Smooth muscle cell (in vitro differentiated cells): ENCODE results near the gene CCNL2. TPM values are rescaled to one million over a fixed set of nuclear protein-coding genes. Genes with fewer than 3 reads are reported as not detected.
A peak's percentile ranks its signal among the peaks of the same experiment; 100 is the strongest.

Experiments used
- DNase-seq: peaks from one replicate; lab custom pipeline; 2025; ENCODE audit not compliant: unreplicated experiment; lab: John Stamatoyannopoulos, UW
- H2AFZ ChIP-seq: fragments of 200-600 bp; sonication (generic); 2 replicates; pipeline ENCODE4 v1.6.0; 2016; ENCODE audit warnings: antibody characterized with exemption, low read depth, mild to moderate bottlenecking
- H3F3A ChIP-seq: fragments of 200-600 bp; sonication (generic); 2 replicates; pipeline ENCODE4 v1.6.0; 2017; ENCODE audit warnings: antibody characterized with exemption, low read depth
- H3K27ac ChIP-seq: fragments of 200-600 bp; sonication (generic); 2 replicates; pipeline ENCODE4 v1.5.1; 2016; ENCODE audit warnings: low read depth, mild to moderate bottlenecking
- H3K27me3 ChIP-seq: fragments of 200-600 bp; sonication (generic); 2 replicates; pipeline ENCODE4 v1.6.1; 2016; ENCODE audit warnings: low read depth, mild to moderate bottlenecking
- H3K36me3 ChIP-seq: fragments of 200-600 bp; sonication (generic); 2 replicates; pipeline ENCODE4 v1.5.1; 2016; ENCODE audit warnings: low read depth
- H3K4me1 ChIP-seq: fragments of 200-600 bp; sonication (generic); 2 replicates; pipeline ENCODE4 v1.5.1; 2016; ENCODE audit warnings: low read depth
- H3K4me2 ChIP-seq: fragments of 200-600 bp; sonication (generic); 2 replicates; pipeline ENCODE4 v1.6.0; 2016; ENCODE audit warnings: mild to moderate bottlenecking
- H3K4me3 ChIP-seq: fragments of 200-600 bp; sonication (generic); 2 replicates; pipeline ENCODE4 v1.5.1; 2016; ENCODE audit warnings: mild to moderate bottlenecking
- H3K79me2 ChIP-seq: fragments of 200-600 bp; sonication (generic); 2 replicates; pipeline ENCODE4 v1.6.0; 2016; ENCODE audit warnings: low read depth, mild to moderate bottlenecking
- H3K9ac ChIP-seq: fragments of 200-600 bp; sonication (generic); 2 replicates; pipeline ENCODE4 v1.6.0; 2016; ENCODE audit warnings: low read depth
- H3K9me3 ChIP-seq: fragments of 200-600 bp; sonication (generic); replicated peaks from 2 replicates; pipeline ENCODE4 v1.5.1; 2016; ENCODE audit warnings: low read depth
- H4K20me1 ChIP-seq: fragments of 200-600 bp; sonication (generic); 2 replicates; pipeline ENCODE4 v1.6.0; 2016; ENCODE audit warnings: low read depth
- CTCF ChIP-seq: fragments of 200-600 bp; sonication (generic); IDR thresholded peaks from 2 replicates; pipeline ENCODE4 v1.5.1; 2017; ENCODE audit warnings: borderline replicate concordance, mild to moderate bottlenecking, antibody characterized with exemption; ENCODE audit not compliant: insufficient read depth, poor library complexity, severe bottlenecking
- WGBS: methylation state at CpG from one replicate; pipeline ENCODE4 v1.1.7; 2016; ENCODE audit warnings: low lambda C conversion rate; 5-methylcytosine and 5-hydroxymethylcytosine counted together
- polyA plus RNA-seq: library from polyadenylated mRNA; unstranded; fragments of >200 nt; fragmentation: Nextera tagmentation; extraction: Ambion mirVana; gene quantifications from 2 replicates; pipeline ENCODE4 v1.2.1, GENCODE V29; 2016
- total RNA-seq: library from RNA; depleted of rRNA; stranded (reverse); fragments of >200 nt; gene quantifications from 2 replicates; pipeline ENCODE4 v1.2.3, GENCODE V29; 2014

The CCNL2 gene
- total and polyA plus RNA-seq, 2 experiments from 2014 or later = 144 to 180 TPM

- no peak overlapping the region for H3K9ac ChIP-seq
- peaks cover 57% of the 10 kb centered on the region for H3K79me2 ChIP-seq
- no peaks in the 10 kb centered on the region for H3F3A ChIP-seq
- H3K27me3 ChIP-seq = no peaks in the 10 kb centered on the region
- H3K4me1 ChIP-seq = peaks cover 12% of the 10 kb centered on the region
- no peak for DNase-seq
- H3K4me2 ChIP-seq = no peak overlapping the region
- peaks cover 71% of the 10 kb centered on the region for H4K20me1 ChIP-seq
- H3K9me3 ChIP-seq = no peaks in the 10 kb centered on the region
- H3K4me3 ChIP-seq = no peak overlapping the region
- H3K36me3 ChIP-seq = no peaks in the 10 kb centered on the region
- no peak overlapping the region for H3K27ac ChIP-seq
- no peak for TF ChIP-seq CTCF
- WGBS = 92% methylated on average over 10 of the region's 10 CpGs
- no peak overlapping the region for H2AFZ ChIP-seq
These were observed 52.6 kb downstream of the CCNL2 start for GRCh38 chr1:1346501-1346890.

GRCh38 chr1:1345860-1346500, 53.2 kb downstream of the CCNL2 start:
- H3K79me2 ChIP-seq = peaks cover 57% of the 10 kb centered on the region
- DNase-seq = no peak
- H3K9me3 ChIP-seq = no peaks in the 10 kb centered on the region
- H3F3A ChIP-seq = no peaks in the 10 kb centered on the region
- no peak overlapping the region for H2AFZ ChIP-seq
- H3K36me3 ChIP-seq = no peaks in the 10 kb centered on the region
- H3K4me2 ChIP-seq = no peak overlapping the region
- 98% methylated on average over 12 of the region's 12 CpGs for WGBS
- TF ChIP-seq CTCF = no peak
- no peak overlapping the region for H3K9ac ChIP-seq
- no peak overlapping the region for H3K4me3 ChIP-seq
- H3K27ac ChIP-seq = peak overlapping the region; percentile 77
- H3K27me3 ChIP-seq = no peaks in the 10 kb centered on the region
- H3K4me1 ChIP-seq = peaks cover 12% of the 10 kb centered on the region
- H4K20me1 ChIP-seq = peaks cover 75% of the 10 kb centered on the region

- H4K20me1 ChIP-seq = peaks cover 80% of the 10 kb centered on the region
- H3K36me3 ChIP-seq = no peaks in the 10 kb centered on the region
- no peak for TF ChIP-seq CTCF
- no peaks in the 10 kb centered on the region for H3K27me3 ChIP-seq
- no peak for DNase-seq
- H3K27ac ChIP-seq = peak overlapping the region; percentile 77
- no peak overlapping the region for H3K4me2 ChIP-seq
- no peaks in the 10 kb centered on the region for H3K9me3 ChIP-seq
- peaks cover 12% of the 10 kb centered on the region for H3K4me1 ChIP-seq
- no peak overlapping the region for H2AFZ ChIP-seq
- no peaks in the 10 kb centered on the region for H3F3A ChIP-seq
- H3K79me2 ChIP-seq = peaks cover 57% of the 10 kb centered on the region
- H3K4me3 ChIP-seq = no peak overlapping the region
- H3K9ac ChIP-seq = peak overlapping the region; percentile 47
- 95% methylated on average over 10 of the region's 16 CpGs for WGBS
These were observed 53.8 kb downstream of the CCNL2 start for GRCh38 chr1:1345384-1345783.
